Smooth muscle cell (in vitro differentiated cells): Measurements from ENCODE around the gene PTGFRN. TPM values are rescaled to one million over a fixed set of nuclear protein-coding genes. Genes with fewer than 3 reads are reported as not detected.
A peak's percentile ranks its signal among the peaks of the same experiment; 100 is the strongest.

Experiments
- DNase-seq: peaks from one replicate; lab custom pipeline; 2025; ENCODE audit not compliant: unreplicated experiment; lab: John Stamatoyannopoulos, UW
- H2AFZ ChIP-seq: fragments of 200-600 bp; sonication (generic); 2 replicates; pipeline ENCODE4 v1.6.0; 2016; ENCODE audit warnings: antibody characterized with exemption, low read depth, mild to moderate bottlenecking
- H3F3A ChIP-seq: fragments of 200-600 bp; sonication (generic); 2 replicates; pipeline ENCODE4 v1.6.0; 2017; ENCODE audit warnings: antibody characterized with exemption, low read depth
- H3K27ac ChIP-seq: fragments of 200-600 bp; sonication (generic); 2 replicates; pipeline ENCODE4 v1.5.1; 2016; ENCODE audit warnings: low read depth, mild to moderate bottlenecking
- H3K27me3 ChIP-seq: fragments of 200-600 bp; sonication (generic); 2 replicates; pipeline ENCODE4 v1.6.1; 2016; ENCODE audit warnings: low read depth, mild to moderate bottlenecking
- H3K36me3 ChIP-seq: fragments of 200-600 bp; sonication (generic); 2 replicates; pipeline ENCODE4 v1.5.1; 2016; ENCODE audit warnings: low read depth
- H3K4me1 ChIP-seq: fragments of 200-600 bp; sonication (generic); 2 replicates; pipeline ENCODE4 v1.5.1; 2016; ENCODE audit warnings: low read depth
- H3K4me2 ChIP-seq: fragments of 200-600 bp; sonication (generic); 2 replicates; pipeline ENCODE4 v1.6.0; 2016; ENCODE audit warnings: mild to moderate bottlenecking
- H3K4me3 ChIP-seq: fragments of 200-600 bp; sonication (generic); 2 replicates; pipeline ENCODE4 v1.5.1; 2016; ENCODE audit warnings: mild to moderate bottlenecking
- H3K79me2 ChIP-seq: fragments of 200-600 bp; sonication (generic); 2 replicates; pipeline ENCODE4 v1.6.0; 2016; ENCODE audit warnings: low read depth, mild to moderate bottlenecking
- H3K9ac ChIP-seq: fragments of 200-600 bp; sonication (generic); 2 replicates; pipeline ENCODE4 v1.6.0; 2016; ENCODE audit warnings: low read depth
- H3K9me3 ChIP-seq: fragments of 200-600 bp; sonication (generic); replicated peaks from 2 replicates; pipeline ENCODE4 v1.5.1; 2016; ENCODE audit warnings: low read depth
- H4K20me1 ChIP-seq: fragments of 200-600 bp; sonication (generic); 2 replicates; pipeline ENCODE4 v1.6.0; 2016; ENCODE audit warnings: low read depth
- CTCF ChIP-seq: fragments of 200-600 bp; sonication (generic); IDR thresholded peaks from 2 replicates; pipeline ENCODE4 v1.5.1; 2017; ENCODE audit warnings: borderline replicate concordance, mild to moderate bottlenecking, antibody characterized with exemption; ENCODE audit not compliant: insufficient read depth, poor library complexity, severe bottlenecking
- WGBS: methylation state at CpG from one replicate; pipeline ENCODE4 v1.1.7; 2016; ENCODE audit warnings: low lambda C conversion rate; 5-methylcytosine and 5-hydroxymethylcytosine counted together
- polyA plus RNA-seq: library from polyadenylated mRNA; unstranded; fragments of >200 nt; fragmentation: Nextera tagmentation; extraction: Ambion mirVana; gene quantifications from 2 replicates; pipeline ENCODE4 v1.2.1, GENCODE V29; 2016
- total RNA-seq: library from RNA; depleted of rRNA; stranded (reverse); fragments of >200 nt; gene quantifications from 2 replicates; pipeline ENCODE4 v1.2.3, GENCODE V29; 2014

PTGFRN gene
- total and polyA plus RNA-seq, 2 experiments from 2014 or later: 64.2 to 97.9 TPM

- Histone ChIP-seq H3K4me2 (peak overlapping the region; percentile 40), H3K79me2 (peaks cover 42% of the 10 kb centered on the region)
- no peak for DNase-seq
Measured at GRCh38 chr1:116929961-116930592, 20.4 kb downstream of the PTGFRN start.

DNA sequence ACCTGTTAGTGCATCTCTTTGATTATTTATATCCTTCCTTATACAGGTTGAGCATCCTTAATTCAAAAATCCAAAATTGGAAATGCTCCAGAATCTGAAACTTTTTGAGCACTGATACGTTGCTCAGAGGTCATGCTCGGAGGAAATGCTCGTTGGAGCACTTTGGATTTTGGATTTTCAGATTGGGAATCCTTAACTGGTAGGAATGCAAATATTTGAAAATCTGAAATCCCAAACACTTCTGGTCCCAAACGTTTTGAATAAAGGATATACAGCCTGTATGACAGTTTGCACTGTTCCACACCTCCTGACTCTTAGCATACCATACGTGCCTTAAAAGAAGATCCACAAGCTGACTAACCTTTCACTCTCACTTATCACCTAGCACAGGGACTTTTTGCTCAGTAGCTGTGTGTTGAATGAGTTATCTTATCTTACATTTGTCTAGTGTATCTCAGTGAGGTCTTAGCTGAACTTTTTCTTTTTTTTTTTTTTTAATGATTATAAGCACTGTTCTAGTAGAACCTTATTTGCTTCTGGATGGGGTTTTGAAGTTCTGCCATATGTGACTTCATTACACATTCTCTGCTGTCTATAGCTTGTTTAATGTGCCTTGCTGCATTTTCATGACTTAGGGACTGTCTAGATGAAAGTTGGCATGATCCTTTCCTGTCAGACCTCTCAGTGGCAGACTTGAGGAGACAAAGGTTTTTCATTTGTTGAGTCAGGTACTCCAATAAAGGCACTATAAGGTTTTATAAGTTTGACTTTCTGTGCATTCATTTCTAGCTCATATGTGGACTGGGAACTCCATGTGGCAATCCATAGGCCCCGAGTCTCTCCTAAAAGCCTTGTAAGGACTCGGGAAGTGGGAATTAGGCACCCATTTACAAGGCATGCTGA, 21.6 kb downstream of the PTGFRN start:
- no peak for TF ChIP-seq CTCF

More at GRCh38 chr1:116929961-116930592, 20.4 kb downstream of the PTGFRN start:
- Histone ChIP-seq H2AFZ (no peak overlapping the region), H3K27me3 (no peaks in the 10 kb centered on the region), H4K20me1 (peaks cover 65% of the 10 kb centered on the region), H3K9me3 (no peaks in the 10 kb centered on the region), H3F3A (no peaks in the 10 kb centered on the region), H3K27ac (peak overlapping the region; percentile 61), H3K9ac (no peak overlapping the region), H3K4me1 (peaks cover 10% of the 10 kb centered on the region), H3K36me3 (no peaks in the 10 kb centered on the region), H3K4me3 (no peak overlapping the region)
- WGBS: 36% methylated on average over 5 of the region's 5 CpGs
- no peak for TF ChIP-seq CTCF

GRCh38 chr1:116933606-116934515, 24.1 kb downstream of the PTGFRN start:
- H3K9me3 ChIP-seq: no peaks in the 10 kb centered on the region
- peaks cover 41% of the 10 kb centered on the region for H3K79me2 ChIP-seq
- H3K9ac ChIP-seq: peak overlapping the region; percentile 27
- peaks cover 3% of the 10 kb centered on the region for H3K4me1 ChIP-seq
- no peak for DNase-seq
- H3K27me3 ChIP-seq: no peaks in the 10 kb centered on the region
- TF ChIP-seq CTCF: no peak
- WGBS: 84% methylated on average over 3 of the region's 3 CpGs
- H4K20me1 ChIP-seq: peaks cover 56% of the 10 kb centered on the region
- no peak overlapping the region for H2AFZ ChIP-seq
- no peaks in the 10 kb centered on the region for H3K36me3 ChIP-seq
- peak overlapping the region; percentile 34 for H3K4me2 ChIP-seq
- H3K27ac ChIP-seq: peak overlapping the region; percentile 64
- no peaks in the 10 kb centered on the region for H3F3A ChIP-seq
- no peak overlapping the region for H3K4me3 ChIP-seq

More for the DNA sequence above, 21.6 kb downstream of the PTGFRN start:
- Histone ChIP-seq H3K27ac (no peak overlapping the region), H3K4me2 (no peak overlapping the region), H3K9ac (no peak overlapping the region), H4K20me1 (peaks cover 58% of the 10 kb centered on the region), H2AFZ (no peak overlapping the region), H3K27me3 (no peaks in the 10 kb centered on the region), H3F3A (no peaks in the 10 kb centered on the region), H3K4me1 (peaks cover 10% of the 10 kb centered on the region), H3K9me3 (no peaks in the 10 kb centered on the region), H3K4me3 (no peak overlapping the region), H3K79me2 (peaks cover 47% of the 10 kb centered on the region), H3K36me3 (no peaks in the 10 kb centered on the region)
- no peak for DNase-seq
- 91% methylated on average over 7 of the region's 7 CpGs for WGBS
